C1 segment of cervical spinal cord (tissue), 14 donors: ENCODE data around the gene DMD.
"Not testable (repeated sequence)": the region's sequence is repeated elsewhere in the genome, so short reads cannot be mapped to it uniquely, and the experiment has no call there.

Experiments
- DNase-seq, 14 donors: peaks; one replicate each; lab custom pipeline; 2025; lab: John Stamatoyannopoulos, UW

Gene DMD

GRCh38 chrX:32644476-32645245 lies 566.7 kb downstream of the DMD start:
- no peak for DNase-seq

- DNase-seq: no peak
Measured at GRCh38 chrX:32642283-32642682, 569.1 kb downstream of the DMD start.

GRCh38 chrX:32618154-32618553 lies 593.2 kb downstream of the DMD start:
- DNase-seq: no peak

GRCh38 chrX:32614707-32615106 lies 596.6 kb downstream of the DMD start:
- DNase-seq: no peak

- DNase-seq: no peak
Measured at GRCh38 chrX:32599156-32599555, 612.2 kb downstream of the DMD start.

GRCh38 chrX:32598707-32599106 lies 612.6 kb downstream of the DMD start:
- no peak for DNase-seq

GRCh38 chrX:32597777-32598176 lies 613.6 kb downstream of the DMD start:
- peak in 2 of 14 donors; percentile 0 for DNase-seq

- no peak for DNase-seq
Measured at GRCh38 chrX:32592786-32593185, 618.6 kb downstream of the DMD start.

- DNase-seq: no peak
Measured at GRCh38 chrX:32591589-32591988, 619.8 kb downstream of the DMD start.

GRCh38 chrX:32582729-32583128 lies 628.6 kb downstream of the DMD start:
- no peak for DNase-seq

GRCh38 chrX:32576885-32577284 lies 634.5 kb downstream of the DMD start:
- DNase-seq: no peak

- no peak for DNase-seq
Measured at GRCh38 chrX:32572644-32573043, 638.7 kb downstream of the DMD start.

GRCh38 chrX:32571579-32571978 lies 639.8 kb downstream of the DMD start:
- no peak for DNase-seq

- no peak for DNase-seq
Measured at GRCh38 chrX:32562261-32562660, 649.1 kb downstream of the DMD start.

- no peak for DNase-seq
Measured at GRCh38 chrX:32545101-32545500, 666.2 kb downstream of the DMD start.

- DNase-seq: no peak
Measured at GRCh38 chrX:32538554-32538953, 672.8 kb downstream of the DMD start.

GRCh38 chrX:32533848-32534247 lies 677.5 kb downstream of the DMD start:
- no peak for DNase-seq

GRCh38 chrX:32532262-32532661 lies 679.1 kb downstream of the DMD start:
- no peak for DNase-seq

- peak in 1 of 14 donors; percentile 0 for DNase-seq
Measured at GRCh38 chrX:32530802-32531403, 680.4 kb downstream of the DMD start.

- not testable (repeated sequence) for DNase-seq
Measured at GRCh38 chrX:32528451-32528850, 682.9 kb downstream of the DMD start.

- DNase-seq: no peak
Measured at GRCh38 chrX:32525234-32525633, 686.1 kb downstream of the DMD start.

GRCh38 chrX:32524385-32524784 lies 687.0 kb downstream of the DMD start:
- DNase-seq: no peak

GRCh38 chrX:32520789-32521188 lies 690.6 kb downstream of the DMD start:
- DNase-seq: no peak
